GM12878 (cell line): ENCODE measurements around the gene TNFAIP2. TPM values are rescaled to one million over a fixed set of nuclear protein-coding genes. Genes with fewer than 3 reads are reported as not detected.

Experiments
- BCL11A ChIP-seq: IDR thresholded peaks from 2 replicates; pipeline ENCODE4 v1.6.1; 2011; ENCODE audit warnings: low read depth, low read length
- BHLHE40 ChIP-seq, 2 experiments: fragments of 450-650 bp in 1 of 2; IDR thresholded peaks; 2 replicates each; pipeline ENCODE4 v1.6.1; 2011 to 2017; ENCODE audit warnings: low read depth in 2 of 2, borderline replicate concordance in 1 of 2, improper control_type of control experiment in 1 of 2, low read length in 1 of 2, mild to moderate bottlenecking in 1 of 2
- CBX5 ChIP-seq: sonication (generic); IDR thresholded peaks from 2 replicates; pipeline ENCODE4 v1.6.1; 2016; ENCODE audit warnings: low read depth, moderate library complexity, mild to moderate bottlenecking, inconsistent platforms
- CREB1 ChIP-seq: IDR thresholded peaks from 2 replicates; pipeline ENCODE4 v1.6.1; 2012; ENCODE audit warnings: low read depth, mild to moderate bottlenecking, inconsistent platforms
- E4F1 ChIP-seq: fragments of 450-650 bp; IDR thresholded peaks from 2 replicates; pipeline ENCODE4 v1.6.1; 2018; ENCODE audit warnings: borderline replicate concordance, mild to moderate bottlenecking; ENCODE audit not compliant: partially characterized antibody
- EP300 ChIP-seq, 2 experiments: fragments of 150-350 bp in 1 of 2; IDR thresholded peaks; 2 replicates each; pipeline ENCODE4 v1.6.1; 2011 to 2012; ENCODE audit warnings: low read depth in 2 of 2, low read length in 2 of 2, borderline replicate concordance in 1 of 2, improper control_type of control experiment in 1 of 2, inconsistent platforms in 1 of 2; ENCODE audit not compliant: control insufficient read depth in 1 of 2
- FOXM1 ChIP-seq: IDR thresholded peaks from 2 replicates; pipeline ENCODE4 v1.6.1; 2012; ENCODE audit warnings: low read depth, mild to moderate bottlenecking, inconsistent platforms, low read length, moderate library complexity
- HSF1 ChIP-seq: fragments of 150-350 bp; IDR thresholded peaks from 2 replicates; pipeline ENCODE4 v1.6.1; 2014; ENCODE audit warnings: mild to moderate bottlenecking, low read depth, low read length
- MAX ChIP-seq: IDR thresholded peaks from 2 replicates; pipeline ENCODE4 v1.6.1; 2012; ENCODE audit warnings: low read depth, low read length, improper control_type of control experiment
- MEF2B ChIP-seq: fragments of 450-650 bp; IDR thresholded peaks from 2 replicates; pipeline ENCODE4 v1.6.1; 2018; ENCODE audit warnings: mild to moderate bottlenecking, moderate library complexity; ENCODE audit not compliant: partially characterized antibody, poor library complexity, severe bottlenecking
- MYC ChIP-seq: IDR thresholded peaks from 2 replicates; pipeline ENCODE4 v1.6.1; 2011; ENCODE audit warnings: mild to moderate bottlenecking, low read length, moderate library complexity, inconsistent platforms; ENCODE audit not compliant: insufficient read depth, insufficient replicate concordance, insufficient read length, severe bottlenecking
- NBN ChIP-seq: fragments of 450-650 bp; IDR thresholded peaks from 2 replicates; pipeline ENCODE4 v1.6.1; 2016
- NFXL1 ChIP-seq: fragments of 450-650 bp; IDR thresholded peaks from 2 replicates; pipeline ENCODE4 v1.6.1; 2017; ENCODE audit warnings: antibody characterized with exemption, mild to moderate bottlenecking, borderline replicate concordance
- PKNOX1 ChIP-seq: fragments of 450-650 bp; IDR thresholded peaks from 2 replicates; pipeline ENCODE4 v1.6.1; 2016; ENCODE audit warnings: mild to moderate bottlenecking
- PML ChIP-seq: IDR thresholded peaks from 2 replicates; pipeline ENCODE4 v1.6.1; 2012; ENCODE audit warnings: low read length, inconsistent platforms
- STAT1 ChIP-seq: fragments of 450-650 bp; conservative IDR thresholded peaks from 2 replicates; pipeline ENCODE4 v1.6.1; 2014; ENCODE audit warnings: antibody characterized with exemption, mild to moderate bottlenecking
- SUPT20H ChIP-seq: IDR thresholded peaks from 2 replicates; pipeline ENCODE4 v1.6.1; 2011; ENCODE audit warnings: low read depth, mild to moderate bottlenecking, low read length, moderate library complexity, borderline replicate concordance; ENCODE audit not compliant: control insufficient read depth
- TCF12 ChIP-seq: IDR thresholded peaks from 2 replicates; pipeline ENCODE4 v1.6.1; 2011; ENCODE audit warnings: low read depth, mild to moderate bottlenecking, low read length
- ZNF274 ChIP-seq: IDR thresholded peaks from one replicate; pipeline ENCODE4 v1.8.0; 2011; ENCODE audit not compliant: insufficient read length, insufficient read depth
- ZNF687 ChIP-seq: fragments of 450-650 bp; IDR thresholded peaks from 2 replicates; pipeline ENCODE4 v1.6.1; 2017; ENCODE audit warnings: mild to moderate bottlenecking, moderate library complexity
- polyA plus RNA-seq, 11 experiments: library from polyadenylated mRNA; depleted of rRNA in 4 of 11; unstranded in 6 of 11; stranded (reverse) in 5 of 11; fragments of >200 nt; fragmentation: Nextera tagmentation in 4 of 11; fragmentation: Illumina TruSeq in 1 of 11; extraction: Ambion mirVana in 4 of 11; extraction: Trizol in 1 of 11; gene quantifications; 1 replicate in 1 of 11; 2 replicates in 10 of 11; pipeline versions ENCODE4 v1.2.1 to v1.2.3, GENCODE V29; 2011 to 2016; ENCODE audit warnings: inconsistent platforms in 2 of 11, missing spikeins in 2 of 11, low read depth in 1 of 11
- total RNA-seq, 4 experiments: library from RNA; depleted of rRNA in 3 of 4; stranded (reverse); fragments of >200 nt in 3 of 4; fragmentation: Illumina TruSeq in 1 of 4; extraction: Trizol in 1 of 4; gene quantifications; 2 replicates each; pipeline versions ENCODE4 v1.2.1 to v1.2.3, GENCODE V29; 2013 to 2021

Gene TNFAIP2
- total and polyA plus RNA-seq, 10 of the 15 experiments (the other 5 are each of a cell fraction or from before 2014, with no cell fraction given): 7.1 to 150 (median 74.5) TPM

- TF ChIP-seq ZNF687 (peak; percentile 62), ZNF274 (no peak), CREB1 (no peak), MYC (no peak), MAX (no peak), TCF12 (peak; percentile 69), PML (no peak), HSF1 (no peak), FOXM1 (no peak), MEF2B (no peak), BHLHE40 (IDR thresholded peaks at IDR 0.05; ENCODE audit: borderline replicate concordance in 1 of 2, low read depth in 2 of 2, low read length in 1 of 2) (no peak; a peak in 1 of 4 replicates), CBX5 (no peak), EP300 (IDR thresholded peaks at IDR 0.05; ENCODE audit: borderline replicate concordance in 1 of 2, control insufficient read depth in 1 of 2, low read depth in 2 of 2, low read length in 2 of 2) (peak; percentile 10 to 19; a peak in 2 of 4 replicates), E4F1 (no peak), NFXL1 (no peak), PKNOX1 (peak; percentile 71), STAT1 (no peak), BCL11A (0 out of 2 replicates have a peak, but pooled peaks have one; percentile 10), NBN (0 out of 2 replicates have a peak, but pooled peaks have one; percentile 34), SUPT20H (no peak)
Measured at GRCh38 chr14:103111232-103111868, 11.9 kb upstream of the TNFAIP2 start (continued).
